Measurements from ENCODE around the gene WFIKKN1. TPM values are rescaled to one million over a fixed set of nuclear protein-coding genes. Genes with fewer than 3 reads are reported as not detected.
A peak's percentile ranks its signal among the peaks of the same experiment; 100 is the strongest.

The WFIKKN1 gene
- total RNA-seq, 1 donor from 2014 or later, result 0.10 TPM

- intact Hi-C loops (cut with micrococcal nuclease), result no loop called here
- ATAC-seq (no peak), DNase-seq (no peak)
Observed at GRCh38 chr16:678209-678857, 47.5 kb downstream of the WFIKKN1 start.

- intact Hi-C loops (cut with micrococcal nuclease), result no loop called here
- DNase-seq (peak; percentile 86), ATAC-seq (peak; percentile 50)
Observed at GRCh38 chr16:678858-679813, 48.4 kb downstream of the WFIKKN1 start.

GRCh38 chr16:679814-680624 is 49.2 kb downstream of the WFIKKN1 start, which contains the start of gene STUB1:
STUB1 (plus strand) TSS chr16:680410; CDS start chr16:680526, 116 bp downstream.
- ATAC-seq (peak; percentile 73), DNase-seq (peak; percentile 93)
- intact Hi-C loops (cut with micrococcal nuclease), result no loop called here

GRCh38 chr16:680625-680945 is 49.8 kb downstream of the WFIKKN1 start:
- ATAC-seq (no peak), DNase-seq (no peak)
- intact Hi-C loops (cut with micrococcal nuclease), result no loop called here

- intact Hi-C loops (cut with micrococcal nuclease), result no loop called here
- no peak for ATAC-seq
- DNase-seq, result peak; percentile 67
Observed at GRCh38 chr16:680967-681745, 50.4 kb downstream of the WFIKKN1 start.

GRCh38 chr16:681746-682427 is 51.1 kb downstream of the WFIKKN1 start:
- intact Hi-C loops (cut with micrococcal nuclease), result no loop called here
- DNase-seq (peak; percentile 62), ATAC-seq (no peak)

- ATAC-seq, result no peak
- no peak for DNase-seq
- intact Hi-C loops (cut with micrococcal nuclease), result no loop called here
Observed at GRCh38 chr16:682493-683395, 52.0 kb downstream of the WFIKKN1 start.

- ATAC-seq (no peak), DNase-seq (no peak)
- intact Hi-C loops (cut with micrococcal nuclease), result no loop called here
Observed at GRCh38 chr16:683396-684070, 52.7 kb downstream of the WFIKKN1 start.

Other genes with a start within 250 kb of the WFIKKN1 start
- gene PGAP6, start 249.0 kb upstream of the WFIKKN1 start, total RNA-seq, result 34.2 TPM
- 89.2 TPM for gene NME4, start 233.8 kb upstream of the WFIKKN1 start, total RNA-seq
- gene DECR2, start 229.1 kb upstream of the WFIKKN1 start, total RNA-seq, result 9.8 TPM
- 28.3 TPM for gene RAB11FIP3, start 205.3 kb upstream of the WFIKKN1 start, total RNA-seq
- 17.8 TPM for gene CAPN15, start 103.3 kb upstream of the WFIKKN1 start, total RNA-seq
- not detected for gene PRR35, start 70.6 kb upstream of the WFIKKN1 start, total RNA-seq
- gene NHLRC4, start 64.0 kb upstream of the WFIKKN1 start, total RNA-seq, result 0.52 TPM
- gene PIGQ, start 61.0 kb upstream of the WFIKKN1 start, total RNA-seq, result 16.9 TPM
- 11.4 TPM for gene RAB40C, start 40.9 kb upstream of the WFIKKN1 start, total RNA-seq
- 62.2 TPM for gene METTL26, start 5.3 kb downstream of the WFIKKN1 start, total RNA-seq
- gene MCRIP2, start 10.8 kb downstream of the WFIKKN1 start, total RNA-seq, result 187 TPM
- 10.9 TPM for gene WDR90, start 18.4 kb downstream of the WFIKKN1 start, total RNA-seq
- 88.8 TPM for gene RHOT2, start 37.1 kb downstream of the WFIKKN1 start, total RNA-seq
- 1.9 TPM for gene RHBDL1, start 44.7 kb downstream of the WFIKKN1 start, total RNA-seq
- gene STUB1, start 49.4 kb downstream of the WFIKKN1 start, total RNA-seq, result 144 TPM
- gene JMJD8, start 53.3 kb downstream of the WFIKKN1 start, total RNA-seq, result 49.0 TPM
- gene WDR24, start 59.4 kb downstream of the WFIKKN1 start, total RNA-seq, result 8.3 TPM
- 0.99 TPM for gene FBXL16, start 74.8 kb downstream of the WFIKKN1 start, total RNA-seq
- gene METRN, start 84.1 kb downstream of the WFIKKN1 start, total RNA-seq, result 57.9 TPM
- 31.2 TPM for gene ANTKMT, start 90.2 kb downstream of the WFIKKN1 start, total RNA-seq
- 0.50 TPM for gene CCDC78, start 95.5 kb downstream of the WFIKKN1 start, total RNA-seq
- 13.6 TPM for gene HAGHL, start 96.1 kb downstream of the WFIKKN1 start, total RNA-seq
- gene CIAO3, start 110.0 kb downstream of the WFIKKN1 start, total RNA-seq, result 34.5 TPM
- gene MSLN, start 129.7 kb downstream of the WFIKKN1 start, total RNA-seq, result 4.6 TPM
- 8.7 TPM for gene RPUSD1, start 157.4 kb downstream of the WFIKKN1 start, total RNA-seq
- gene CHTF18, start 157.6 kb downstream of the WFIKKN1 start, total RNA-seq, result 6.6 TPM
- gene GNG13, start 169.7 kb downstream of the WFIKKN1 start, total RNA-seq, result not detected